DMS153 treated with DMSO at 0.1 percent for 48 hours (cell line): ENCODE data around the gene HES2.
A peak's percentile ranks its signal among the peaks of the same experiment; 100 is the strongest.
"Not testable (repeated sequence)": the region's sequence is repeated elsewhere in the genome, so short reads cannot be mapped to it uniquely, and the experiment has no call there.

ENCODE experiments used
- DNase-seq: peaks from one replicate; lab custom pipeline; 2025; ENCODE audit not compliant: unreplicated experiment; lab: John Stamatoyannopoulos, UW

HES2 gene

DNA sequence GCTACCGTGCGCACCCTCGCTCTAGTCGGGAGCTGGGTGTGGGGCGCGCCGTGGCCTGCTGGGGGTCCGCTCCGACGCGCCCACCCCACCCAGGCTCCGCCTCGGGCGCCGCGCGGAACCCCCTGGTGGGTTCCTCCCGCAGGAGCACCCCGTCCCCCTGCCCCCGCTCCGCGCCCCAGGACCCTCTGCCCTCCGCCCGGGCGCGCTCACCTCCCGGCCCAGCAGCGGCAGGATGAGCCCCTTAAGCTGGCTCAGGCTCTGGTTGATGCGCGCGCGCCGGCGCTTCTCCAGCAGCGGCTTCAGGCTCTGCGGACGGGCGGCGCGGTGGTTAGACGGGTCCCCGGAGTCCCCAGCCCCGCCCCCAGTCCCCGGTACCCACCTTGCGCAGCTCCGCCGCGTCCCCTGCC is 319 bp downstream of the HES2 start:
- no peak for DNase-seq

DNA sequence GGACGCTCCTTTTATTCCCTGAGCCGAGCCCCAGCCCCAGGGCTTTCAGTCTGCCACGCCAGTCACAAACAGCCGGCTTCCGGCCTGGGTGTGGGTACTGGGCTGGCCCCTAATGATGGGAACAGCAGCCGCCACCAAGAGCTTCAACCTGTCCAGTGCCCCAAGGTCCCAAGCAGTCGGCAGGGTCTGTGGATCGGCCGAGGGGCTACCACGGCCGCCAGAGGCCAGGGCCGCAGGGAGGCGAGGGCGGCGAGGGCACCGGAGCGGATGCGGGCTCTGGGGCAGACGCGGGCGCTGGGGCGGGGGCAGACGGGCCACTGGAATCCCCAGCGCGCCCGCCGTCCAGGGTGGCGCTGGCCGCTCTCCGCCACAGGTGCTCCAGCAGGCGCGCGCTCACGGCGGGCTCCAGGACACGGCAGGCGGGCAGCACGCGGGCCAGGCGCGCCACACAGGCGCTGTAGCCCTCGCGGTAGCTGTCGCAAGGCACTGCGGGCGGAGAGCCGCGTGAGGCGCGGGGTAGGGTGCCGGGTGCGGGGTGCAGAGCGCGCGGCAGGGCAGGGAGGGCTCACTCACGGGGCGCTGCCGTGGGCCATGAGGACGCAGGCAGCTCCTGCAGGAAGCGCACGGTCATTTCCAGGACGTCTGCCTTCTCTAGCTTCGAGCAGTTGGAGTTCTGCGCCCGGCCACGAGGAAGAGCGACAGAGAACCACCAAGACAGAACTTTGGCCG is 887 bp downstream of the HES2 start:
- DNase-seq, result no peak

GRCh38 chr1:6417961-6418667 is 1.6 kb downstream of the HES2 start:
- DNase-seq, result no peak

GRCh38 chr1:6416906-6417305 is 2.8 kb downstream of the HES2 start:
- DNase-seq, result no peak

DNA sequence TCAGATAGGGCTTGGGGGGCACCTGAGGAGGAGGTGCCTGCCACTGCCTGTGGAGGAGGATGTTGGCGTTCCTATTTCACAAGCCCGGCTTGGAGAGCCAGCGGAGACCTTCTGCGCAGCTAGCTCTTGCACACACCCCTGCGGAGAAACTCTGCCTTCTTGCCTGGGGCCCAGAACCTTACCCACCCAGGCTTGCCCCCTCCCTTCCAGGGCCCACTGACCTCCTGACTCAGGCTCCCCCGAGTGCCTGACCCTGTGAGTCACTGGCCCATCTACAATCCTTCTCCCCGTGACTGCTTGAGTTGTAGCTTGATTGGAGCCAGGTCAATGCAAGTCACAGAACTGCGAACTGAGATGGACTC is 3.4 kb downstream of the HES2 start:
- no peak for DNase-seq

- DNase-seq, result no peak
These were observed 4.7 kb downstream of the HES2 start for GRCh38 chr1:6414881-6415626.

DNA sequence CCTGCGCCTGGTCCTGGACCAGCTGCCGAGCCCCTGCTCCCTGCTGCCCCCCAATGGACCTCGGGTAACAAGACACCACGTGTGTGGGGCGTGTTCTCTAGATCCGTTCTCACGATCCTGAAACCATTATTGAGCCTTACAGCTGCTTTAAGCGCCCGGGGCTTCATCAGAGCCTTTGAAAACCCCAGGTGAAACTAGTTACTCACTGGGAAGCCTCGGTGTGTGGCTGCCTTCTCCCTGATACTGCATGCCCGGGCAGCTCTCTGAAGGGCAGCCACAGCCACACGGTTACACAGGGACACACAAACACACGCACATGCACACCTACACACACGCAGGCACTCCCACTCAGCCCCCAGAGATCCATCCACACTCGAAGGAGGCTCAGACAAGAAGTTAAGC is 5.3 kb downstream of the HES2 start:
- no peak for DNase-seq

GRCh38 chr1:6412896-6413295 is 6.8 kb downstream of the HES2 start:
- DNase-seq, result peak; percentile 77

GRCh38 chr1:6410248-6410893 is 9.3 kb downstream of the HES2 start:
- DNase-seq, result no peak

- DNase-seq, result no peak
These were observed 10.0 kb downstream of the HES2 start for GRCh38 chr1:6409733-6410132.

DNA sequence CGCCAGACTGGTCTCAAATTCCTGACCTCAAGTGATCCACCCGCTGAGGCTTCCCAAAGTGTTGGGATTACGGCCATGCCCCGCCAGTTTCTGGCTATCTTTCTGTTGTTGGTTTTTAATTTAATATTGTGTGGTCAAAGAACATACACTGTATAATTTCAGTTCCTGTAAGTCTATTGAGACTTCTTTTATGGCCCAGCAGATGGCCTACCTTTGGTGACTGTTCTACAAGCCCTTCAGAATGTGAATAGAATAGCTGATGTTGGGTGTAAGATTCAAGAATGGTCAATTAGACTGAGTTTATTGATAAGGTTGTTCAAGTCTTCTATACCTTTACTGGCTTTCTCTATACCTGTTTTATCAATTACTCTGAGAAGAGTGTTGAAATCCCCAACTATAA is 10.7 kb downstream of the HES2 start:
- DNase-seq, result no peak

DNA sequence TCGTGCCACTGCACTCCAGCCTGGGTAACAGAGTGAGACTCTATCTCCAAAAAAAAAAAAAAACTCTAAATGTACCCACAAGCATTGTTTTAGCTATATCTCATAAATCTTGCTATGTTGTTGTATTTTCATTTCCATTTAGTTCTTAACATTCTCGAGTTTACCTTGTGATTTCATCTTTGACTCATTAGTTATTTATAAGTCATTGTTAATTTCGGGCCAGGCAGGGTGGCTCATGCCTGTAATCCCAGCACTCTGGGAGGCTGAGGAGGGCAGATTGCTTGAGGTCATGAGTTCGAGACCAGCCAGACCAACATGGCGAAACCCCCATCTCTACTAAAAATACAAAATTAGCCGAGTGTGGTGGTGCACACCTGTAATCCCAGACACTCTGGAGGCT is 11.7 kb downstream of the HES2 start:
- no peak for DNase-seq

DNA sequence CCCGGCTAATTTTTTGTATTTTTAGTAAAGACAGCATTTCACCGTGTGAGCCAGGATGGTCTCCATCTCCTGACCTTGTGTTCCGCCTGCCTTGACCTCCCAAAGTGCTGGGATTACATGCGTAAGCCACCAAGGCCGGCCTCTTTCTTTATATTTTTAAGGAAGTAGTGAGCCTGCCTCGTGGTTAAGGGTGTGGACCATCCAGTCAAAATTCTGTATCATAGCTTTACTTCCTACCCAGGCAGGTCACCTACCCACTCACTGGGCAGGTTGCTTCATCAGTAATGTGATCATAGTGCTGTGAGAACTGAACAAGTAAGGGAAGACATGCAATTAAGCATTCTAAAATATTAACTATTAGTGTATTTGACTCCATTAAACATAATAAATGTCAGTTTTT is 18.0 kb downstream of the HES2 start:
- no peak for DNase-seq

DNA sequence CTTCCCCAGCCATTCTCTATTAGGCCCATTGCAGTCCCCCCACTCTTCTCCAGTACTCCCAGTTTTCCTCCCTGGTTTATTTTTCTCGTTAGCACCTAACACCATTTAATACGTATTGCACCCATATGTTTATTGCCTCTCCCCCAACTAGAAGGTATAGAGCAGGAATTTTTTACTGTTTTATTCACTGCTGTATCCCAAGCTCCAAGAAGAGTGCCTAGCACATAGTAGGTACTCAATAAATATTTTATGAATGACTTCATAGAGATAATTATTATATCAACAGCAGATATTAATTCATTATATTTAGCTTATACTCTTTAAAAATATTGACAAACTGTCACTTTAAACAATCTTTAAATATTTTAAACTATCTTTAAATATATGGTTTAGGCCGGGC is 20.4 kb downstream of the HES2 start:
- no peak for DNase-seq

GRCh38 chr1:6397844-6398441 is 21.8 kb downstream of the HES2 start:
- DNase-seq, result no peak

GRCh38 chr1:6396998-6397397 is 22.7 kb downstream of the HES2 start:
- no peak for DNase-seq

- not testable (repeated sequence) for DNase-seq
These were observed 23.9 kb downstream of the HES2 start for GRCh38 chr1:6395781-6396244.

DNA sequence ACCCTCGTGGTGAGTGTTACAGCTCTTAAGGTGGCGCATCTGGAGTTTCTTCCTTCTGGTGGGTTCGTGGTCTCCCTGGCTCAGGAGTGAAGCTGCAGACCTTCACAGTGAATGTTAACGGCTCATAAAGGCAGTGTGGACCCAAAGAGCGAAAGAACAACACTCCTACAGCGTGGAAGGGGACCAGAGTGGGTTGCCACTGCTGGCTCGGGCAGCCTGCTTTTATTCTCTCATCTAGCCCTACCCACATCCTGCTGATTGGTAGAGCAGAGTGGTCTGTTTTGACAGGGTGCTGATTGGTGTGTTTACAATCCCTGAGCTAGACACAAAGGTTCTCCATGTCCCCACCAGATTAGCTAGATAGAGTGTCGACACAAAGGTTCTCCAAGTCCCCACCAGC is 24.6 kb downstream of the HES2 start:
- DNase-seq, result not testable (repeated sequence)

DNA sequence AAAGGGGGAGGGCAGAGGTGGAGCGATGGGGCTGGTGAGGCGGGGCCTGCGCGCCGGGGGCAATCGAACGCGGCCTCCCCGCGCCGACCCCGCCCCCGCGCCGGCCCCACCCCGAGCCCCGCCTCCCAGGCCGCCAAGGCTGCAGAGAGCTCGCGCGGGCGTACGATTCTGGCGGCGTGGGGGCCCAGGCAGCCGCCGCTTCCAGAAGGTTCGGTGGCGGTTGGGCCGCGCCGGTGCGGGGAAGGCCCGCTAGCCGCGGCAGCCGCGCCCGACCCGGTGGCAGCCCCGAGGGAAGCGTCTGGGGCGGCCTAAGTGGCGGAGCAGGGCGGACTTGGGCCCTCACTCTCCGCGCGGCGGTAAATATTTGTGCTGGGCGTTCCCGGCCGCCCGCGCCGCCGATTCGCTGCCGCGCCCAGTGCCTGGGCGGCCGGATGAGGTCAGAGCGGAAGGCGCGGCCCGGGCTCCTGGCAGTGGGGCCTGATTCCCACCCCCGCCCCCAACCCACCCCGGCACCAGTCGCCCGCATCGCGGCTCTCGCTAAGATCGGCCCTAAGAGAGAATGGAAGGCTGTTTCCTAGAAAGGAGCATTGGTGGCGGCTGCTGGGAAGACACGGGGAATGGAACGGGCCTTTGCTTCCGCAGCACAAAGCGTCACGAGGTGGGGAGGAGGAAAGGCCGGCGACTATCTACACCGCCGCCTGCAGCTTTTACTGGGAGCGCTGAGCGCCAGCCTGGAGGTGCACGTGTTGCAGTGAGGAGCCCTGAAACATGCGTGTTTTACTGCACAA is 26.1 kb downstream of the HES2 start, which contains the start of gene ACOT7:
Gene ACOT7 (minus strand): TSS at position 368 of the 788 bp plus-strand sequence. CDS start 368 bp downstream, outside the sequence.
- DNase-seq, result peak; percentile 87

- no peak for DNase-seq
These were observed 26.8 kb downstream of the HES2 start for GRCh38 chr1:6392809-6393399.
